Measurements from ENCODE around the gene GLDN.

The GLDN gene

GRCh38 chr15:51322621-51323296 lies 18.7 kb upstream of the GLDN start:
- DNase-seq (ENCODE audit: low read depth, low spot score) = no peak

- no peak for DNase-seq (ENCODE audit: low read depth, low spot score)
Observed at GRCh38 chr15:51323749-51324148, 17.7 kb upstream of the GLDN start.

GRCh38 chr15:51325167-51325566 lies 16.3 kb upstream of the GLDN start:
- DNase-seq (ENCODE audit: low read depth, low spot score) = no peak

- DNase-seq (ENCODE audit: low read depth, low spot score) = no peak
Observed at GRCh38 chr15:51327081-51327480, 14.4 kb upstream of the GLDN start.

- DNase-seq (ENCODE audit: low read depth, low spot score) = no peak
Observed at GRCh38 chr15:51328926-51329325, 12.5 kb upstream of the GLDN start.

GRCh38 chr15:51331141-51331540 lies 10.3 kb upstream of the GLDN start:
- DNase-seq (ENCODE audit: low read depth, low spot score) = no peak

GRCh38 chr15:51332206-51333147 lies 9.0 kb upstream of the GLDN start:
- DNase-seq (ENCODE audit: low read depth, low spot score) = no peak

- DNase-seq (ENCODE audit: low read depth, low spot score) = no peak
Observed at GRCh38 chr15:51333571-51333970, 7.9 kb upstream of the GLDN start.

- no peak for DNase-seq (ENCODE audit: low read depth, low spot score)
Observed at GRCh38 chr15:51334011-51334451, 7.4 kb upstream of the GLDN start.

- DNase-seq (ENCODE audit: low read depth, low spot score) = no peak
Observed at GRCh38 chr15:51335087-51335486, 6.4 kb upstream of the GLDN start.

- no peak for DNase-seq (ENCODE audit: low read depth, low spot score)
Observed at GRCh38 chr15:51335538-51336410, 5.7 kb upstream of the GLDN start.

- DNase-seq (ENCODE audit: low read depth, low spot score) = no peak
Observed at GRCh38 chr15:51338496-51338895, 3.0 kb upstream of the GLDN start, which contains the start of gene CYP19A1. TSS of gene CYP19A1 (minus strand) at chr15:51338596. CDS start at chr15:51242912, 95,684 bp downstream.

GRCh38 chr15:51342227-51342999 lies 958 bp downstream of the GLDN start:
- no peak for DNase-seq (ENCODE audit: low read depth, low spot score)

GRCh38 chr15:51343466-51343865 lies 2.0 kb downstream of the GLDN start:
- no peak for DNase-seq (ENCODE audit: low read depth, low spot score)

GRCh38 chr15:51346136-51346535 lies 4.7 kb downstream of the GLDN start:
- no peak for DNase-seq (ENCODE audit: low read depth, low spot score)

GRCh38 chr15:51348688-51349087 lies 7.2 kb downstream of the GLDN start:
- DNase-seq (ENCODE audit: low read depth, low spot score) = no peak

GRCh38 chr15:51349156-51349844 lies 7.8 kb downstream of the GLDN start:
- no peak for DNase-seq (ENCODE audit: low read depth, low spot score)

- DNase-seq (ENCODE audit: low read depth, low spot score) = no peak
Observed at GRCh38 chr15:51350723-51351122, 9.3 kb downstream of the GLDN start.

GRCh38 chr15:51353976-51354375 lies 12.5 kb downstream of the GLDN start:
- DNase-seq (ENCODE audit: low read depth, low spot score) = no peak

GRCh38 chr15:51355096-51355495 lies 13.6 kb downstream of the GLDN start:
- no peak for DNase-seq (ENCODE audit: low read depth, low spot score)
